CD4-positive, alpha-beta T cell treated with Interleukin-15 for 1 hour (primary cell): Measurements from ENCODE around the gene PRKCB.
"Not testable (repeated sequence)": the region's sequence is repeated elsewhere in the genome, so short reads cannot be mapped to it uniquely, and the experiment has no call there.

Experiments
- DNase-seq: peaks from one replicate; pipeline ENCODE4 v3.0.0-alpha.2; 2020

Gene PRKCB

GRCh38 chr16:24053099-24053946 lies 217.5 kb downstream of the PRKCB start:
- DNase-seq: no peak

GRCh38 chr16:24054741-24055491 lies 219.1 kb downstream of the PRKCB start:
- no peak for DNase-seq

- no peak for DNase-seq
Observed at GRCh38 chr16:24062270-24062817, 226.6 kb downstream of the PRKCB start.

- DNase-seq: no peak
Observed at GRCh38 chr16:24069036-24069590, 233.3 kb downstream of the PRKCB start.

GRCh38 chr16:24070851-24071250 lies 235.1 kb downstream of the PRKCB start:
- DNase-seq: peak; percentile 35

- DNase-seq: no peak
Observed at GRCh38 chr16:24071666-24072360, 236.0 kb downstream of the PRKCB start.

- DNase-seq: no peak
Observed at GRCh38 chr16:24073321-24073720, 237.5 kb downstream of the PRKCB start.

- no peak for DNase-seq
Observed at GRCh38 chr16:24074574-24074973, 238.8 kb downstream of the PRKCB start.

GRCh38 chr16:24075302-24075701 lies 239.5 kb downstream of the PRKCB start:
- DNase-seq: no peak

GRCh38 chr16:24075931-24076716 lies 240.3 kb downstream of the PRKCB start:
- DNase-seq: no peak

GRCh38 chr16:24077292-24077691 lies 241.5 kb downstream of the PRKCB start:
- DNase-seq: no peak

GRCh38 chr16:24077966-24078365 lies 242.2 kb downstream of the PRKCB start:
- no peak for DNase-seq

- no peak for DNase-seq
Observed at GRCh38 chr16:24085666-24086065, 249.9 kb downstream of the PRKCB start.

- no peak for DNase-seq
Observed at GRCh38 chr16:24087891-24088410, 252.2 kb downstream of the PRKCB start.

GRCh38 chr16:24088767-24089166 lies 253.0 kb downstream of the PRKCB start:
- DNase-seq: no peak

GRCh38 chr16:24091125-24091524 lies 255.3 kb downstream of the PRKCB start:
- no peak for DNase-seq

- DNase-seq: no peak
Observed at GRCh38 chr16:24093049-24093448, 257.3 kb downstream of the PRKCB start.

GRCh38 chr16:24094660-24095059 lies 258.9 kb downstream of the PRKCB start:
- no peak for DNase-seq

GRCh38 chr16:24098896-24099295 lies 263.1 kb downstream of the PRKCB start:
- no peak for DNase-seq

- no peak for DNase-seq
Observed at GRCh38 chr16:24101431-24101830, 265.6 kb downstream of the PRKCB start.

- DNase-seq: no peak
Observed at GRCh38 chr16:24102209-24102660, 266.5 kb downstream of the PRKCB start.

- not testable (repeated sequence) for DNase-seq
Observed at GRCh38 chr16:24105471-24105870, 269.7 kb downstream of the PRKCB start.
